Neural cell (in vitro differentiated cells): ENCODE measurements around the gene PRKCQ. TPM values are rescaled to one million over a fixed set of nuclear protein-coding genes. Genes with fewer than 3 reads are reported as not detected.

Source experiments
- H2AFZ ChIP-seq: fragments of 200-600, 300-800 bp; sonication (generic), shearing (Covaris generic); 2 replicates; pipeline ENCODE4 v1.6.0; 2014; ENCODE audit warnings: low read depth, mild to moderate bottlenecking, antibody characterized with exemption, low read length, moderate library complexity
- H3F3A ChIP-seq: fragments of 200-600 bp; shearing (Covaris generic); 2 replicates; pipeline ENCODE4 v1.6.1; 2016; ENCODE audit warnings: mild to moderate bottlenecking, moderate library complexity, mixed read lengths, antibody characterized with exemption, low read length; ENCODE audit not compliant: insufficient read depth, poor library complexity, severe bottlenecking
- H3K27ac ChIP-seq: fragments of 200-600, 300-800 bp; sonication (generic), shearing (Covaris generic); 2 replicates; pipeline ENCODE4 v1.5.1; 2014; ENCODE audit warnings: mild to moderate bottlenecking, low read length, moderate library complexity
- H3K27me3 ChIP-seq: fragments of 300-800, 200-600 bp; sonication (generic), shearing (Covaris generic); 2 replicates; pipeline ENCODE4 v1.6.0; 2014; ENCODE audit warnings: mild to moderate bottlenecking, low read depth, low read length, moderate library complexity; ENCODE audit not compliant: insufficient read depth
- H3K36me3 ChIP-seq: fragments of 300-800, 200-600 bp; sonication (generic), shearing (Covaris generic); 2 replicates; pipeline ENCODE4 v1.5.1; 2014; ENCODE audit warnings: mild to moderate bottlenecking, antibody characterized with exemption, low read length, moderate library complexity; ENCODE audit not compliant: insufficient read depth
- H3K4me2 ChIP-seq: fragments of 300-800, 200-600 bp; sonication (generic), shearing (Covaris generic); 2 replicates; pipeline ENCODE4 v1.6.0; 2014; ENCODE audit warnings: mild to moderate bottlenecking, low read length
- H3K4me3 ChIP-seq: fragments of 300-800, 200-600 bp; sonication (generic), shearing (Covaris generic); 2 replicates; pipeline ENCODE4 v1.5.1; 2014; ENCODE audit warnings: mild to moderate bottlenecking, low read length, moderate library complexity
- H3K79me2 ChIP-seq: fragments of 200-600 bp; shearing (Covaris generic); replicated peaks from 2 replicates; pipeline ENCODE4 v1.6.0; 2014; ENCODE audit warnings: mild to moderate bottlenecking, low read length, moderate library complexity; ENCODE audit not compliant: insufficient read depth
- H3K9ac ChIP-seq: fragments of 300-800, 200-600 bp; sonication (generic), shearing (Covaris generic); 2 replicates; pipeline ENCODE4 v1.6.1; 2016; ENCODE audit warnings: mild to moderate bottlenecking, low read length, mixed read lengths
- H3K9me2 ChIP-seq: fragments of 200-600 bp; shearing (Covaris generic); 2 replicates; pipeline ENCODE4 v1.6.1; 2016; ENCODE audit warnings: mild to moderate bottlenecking, low read length, mixed read lengths; ENCODE audit not compliant: insufficient read depth
- H3K9me3 ChIP-seq: fragments of 200-600, 300-800 bp; sonication (generic), shearing (Covaris generic); 2 replicates; pipeline ENCODE4 v1.6.1; 2016; ENCODE audit warnings: mild to moderate bottlenecking, mixed run types, low read length, moderate library complexity, mixed read lengths
- H4K20me1 ChIP-seq: fragments of 200-600 bp; shearing (Covaris generic); 2 replicates; pipeline ENCODE4 v1.6.1; 2016; ENCODE audit warnings: mild to moderate bottlenecking, mixed run types; ENCODE audit not compliant: insufficient read depth
- EP300 ChIP-seq: fragments of 450-650 bp; conservative IDR thresholded peaks from 2 replicates; pipeline ENCODE4 v1.6.1; 2014; ENCODE audit warnings: antibody characterized with exemption, mild to moderate bottlenecking, moderate library complexity; ENCODE audit not compliant: poor library complexity, severe bottlenecking
- EZH2 ChIP-seq: fragments of 200-600, 300-800 bp; shearing (Covaris generic), sonication (generic); IDR thresholded peaks from 2 replicates; pipeline ENCODE4 v1.6.1; 2014; ENCODE audit warnings: antibody characterized with exemption, low read length, borderline replicate concordance, mild to moderate bottlenecking; ENCODE audit not compliant: insufficient read depth, poor library complexity, severe bottlenecking
- MXI1 ChIP-seq: fragments of 450-650 bp; conservative IDR thresholded peaks from 2 replicates; pipeline ENCODE4 v1.6.1; 2014; ENCODE audit warnings: antibody characterized with exemption, mild to moderate bottlenecking; ENCODE audit not compliant: poor library complexity, severe bottlenecking
- POLR2AphosphoS5 ChIP-seq: IDR thresholded peaks from 2 replicates; pipeline ENCODE4 v1.6.1; 2012
- RAD21 ChIP-seq: fragments of 450-650 bp; conservative IDR thresholded peaks from 2 replicates; pipeline ENCODE4 v1.6.1; 2014; ENCODE audit warnings: antibody characterized with exemption, mild to moderate bottlenecking, moderate library complexity
- SMC3 ChIP-seq: fragments of 450-650 bp; conservative IDR thresholded peaks from 2 replicates; pipeline ENCODE4 v1.6.1; 2014; ENCODE audit warnings: antibody characterized with exemption, mild to moderate bottlenecking, moderate library complexity; ENCODE audit not compliant: poor library complexity
- TAF1 ChIP-seq: IDR thresholded peaks from 2 replicates; pipeline ENCODE4 v1.6.1; 2012; ENCODE audit warnings: low read depth
- polyA plus RNA-seq: library from polyadenylated mRNA; depleted of rRNA; stranded (reverse); fragments of >200 nt; gene quantifications from 2 replicates; pipeline ENCODE4 v1.2.3, GENCODE V29; 2014
- TF ChIP-seq, protein P1 (sequence below): fragments of 450-650 bp; IDR thresholded peaks from 2 replicates; pipeline ENCODE4 v1.5.1; 2014; ENCODE audit warnings: antibody characterized with exemption, mild to moderate bottlenecking, moderate library complexity; ENCODE audit not compliant: poor library complexity, severe bottlenecking
- TF ChIP-seq, protein P2 (sequence below): IDR thresholded peaks from 2 replicates; pipeline ENCODE4 v1.6.1; 2012; ENCODE audit warnings: borderline replicate concordance

PRKCQ gene
- polyA plus RNA-seq, 1 donor from 2014 or later: 0.61 TPM

DNA sequence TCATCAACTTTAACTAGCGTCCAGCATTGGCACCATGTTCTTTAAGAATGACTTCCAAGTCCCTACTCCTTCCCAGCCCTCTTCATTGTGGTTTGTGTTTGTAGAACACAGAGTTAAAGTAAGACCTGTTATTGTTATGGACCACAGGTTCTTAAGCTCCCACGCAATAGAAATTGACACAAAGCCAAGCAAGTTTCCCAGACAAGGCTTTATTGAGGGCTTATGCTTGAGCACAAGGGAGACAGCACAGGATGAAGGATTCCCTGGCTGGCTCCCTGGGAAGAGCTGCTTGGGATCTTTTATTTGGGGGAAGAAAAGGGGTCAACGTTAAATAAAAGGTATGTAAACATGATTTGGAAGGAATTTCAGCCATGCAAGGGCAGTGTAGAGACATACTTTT lies 44.3 kb upstream of the PRKCQ start:
- Histone ChIP-seq H4K20me1 (no peaks in the 10 kb centered on the region), H3K27ac (no peak overlapping the region), H2AFZ (no peak overlapping the region), H3K9ac (no peak overlapping the region), H3K4me3 (no peak overlapping the region), H3K4me2 (no peak overlapping the region), H3K79me2 (no peaks in the 10 kb centered on the region), H3K27me3 (no peaks in the 10 kb centered on the region), H3K9me2 (no peaks in the 10 kb centered on the region), H3K9me3 (no peaks in the 10 kb centered on the region), H3K36me3 (no peaks in the 10 kb centered on the region), H3F3A (no peaks in the 10 kb centered on the region)
- no peak for TF ChIP-seq POLR2AphosphoS5
- TF ChIP-seq, protein P1, sequence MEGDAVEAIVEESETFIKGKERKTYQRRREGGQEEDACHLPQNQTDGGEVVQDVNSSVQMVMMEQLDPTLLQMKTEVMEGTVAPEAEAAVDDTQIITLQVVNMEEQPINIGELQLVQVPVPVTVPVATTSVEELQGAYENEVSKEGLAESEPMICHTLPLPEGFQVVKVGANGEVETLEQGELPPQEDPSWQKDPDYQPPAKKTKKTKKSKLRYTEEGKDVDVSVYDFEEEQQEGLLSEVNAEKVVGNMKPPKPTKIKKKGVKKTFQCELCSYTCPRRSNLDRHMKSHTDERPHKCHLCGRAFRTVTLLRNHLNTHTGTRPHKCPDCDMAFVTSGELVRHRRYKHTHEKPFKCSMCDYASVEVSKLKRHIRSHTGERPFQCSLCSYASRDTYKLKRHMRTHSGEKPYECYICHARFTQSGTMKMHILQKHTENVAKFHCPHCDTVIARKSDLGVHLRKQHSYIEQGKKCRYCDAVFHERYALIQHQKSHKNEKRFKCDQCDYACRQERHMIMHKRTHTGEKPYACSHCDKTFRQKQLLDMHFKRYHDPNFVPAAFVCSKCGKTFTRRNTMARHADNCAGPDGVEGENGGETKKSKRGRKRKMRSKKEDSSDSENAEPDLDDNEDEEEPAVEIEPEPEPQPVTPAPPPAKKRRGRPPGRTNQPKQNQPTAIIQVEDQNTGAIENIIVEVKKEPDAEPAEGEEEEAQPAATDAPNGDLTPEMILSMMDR: no peak
- TF ChIP-seq, protein P2, sequence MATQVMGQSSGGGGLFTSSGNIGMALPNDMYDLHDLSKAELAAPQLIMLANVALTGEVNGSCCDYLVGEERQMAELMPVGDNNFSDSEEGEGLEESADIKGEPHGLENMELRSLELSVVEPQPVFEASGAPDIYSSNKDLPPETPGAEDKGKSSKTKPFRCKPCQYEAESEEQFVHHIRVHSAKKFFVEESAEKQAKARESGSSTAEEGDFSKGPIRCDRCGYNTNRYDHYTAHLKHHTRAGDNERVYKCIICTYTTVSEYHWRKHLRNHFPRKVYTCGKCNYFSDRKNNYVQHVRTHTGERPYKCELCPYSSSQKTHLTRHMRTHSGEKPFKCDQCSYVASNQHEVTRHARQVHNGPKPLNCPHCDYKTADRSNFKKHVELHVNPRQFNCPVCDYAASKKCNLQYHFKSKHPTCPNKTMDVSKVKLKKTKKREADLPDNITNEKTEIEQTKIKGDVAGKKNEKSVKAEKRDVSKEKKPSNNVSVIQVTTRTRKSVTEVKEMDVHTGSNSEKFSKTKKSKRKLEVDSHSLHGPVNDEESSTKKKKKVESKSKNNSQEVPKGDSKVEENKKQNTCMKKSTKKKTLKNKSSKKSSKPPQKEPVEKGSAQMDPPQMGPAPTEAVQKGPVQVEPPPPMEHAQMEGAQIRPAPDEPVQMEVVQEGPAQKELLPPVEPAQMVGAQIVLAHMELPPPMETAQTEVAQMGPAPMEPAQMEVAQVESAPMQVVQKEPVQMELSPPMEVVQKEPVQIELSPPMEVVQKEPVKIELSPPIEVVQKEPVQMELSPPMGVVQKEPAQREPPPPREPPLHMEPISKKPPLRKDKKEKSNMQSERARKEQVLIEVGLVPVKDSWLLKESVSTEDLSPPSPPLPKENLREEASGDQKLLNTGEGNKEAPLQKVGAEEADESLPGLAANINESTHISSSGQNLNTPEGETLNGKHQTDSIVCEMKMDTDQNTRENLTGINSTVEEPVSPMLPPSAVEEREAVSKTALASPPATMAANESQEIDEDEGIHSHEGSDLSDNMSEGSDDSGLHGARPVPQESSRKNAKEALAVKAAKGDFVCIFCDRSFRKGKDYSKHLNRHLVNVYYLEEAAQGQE: no peak
- TF ChIP-seq EZH2: no peak
- TF ChIP-seq RAD21: no peak
- TF ChIP-seq MXI1: no peak
- TF ChIP-seq SMC3: no peak
- no peak for TF ChIP-seq EP300
- TF ChIP-seq TAF1: no peak

DNA sequence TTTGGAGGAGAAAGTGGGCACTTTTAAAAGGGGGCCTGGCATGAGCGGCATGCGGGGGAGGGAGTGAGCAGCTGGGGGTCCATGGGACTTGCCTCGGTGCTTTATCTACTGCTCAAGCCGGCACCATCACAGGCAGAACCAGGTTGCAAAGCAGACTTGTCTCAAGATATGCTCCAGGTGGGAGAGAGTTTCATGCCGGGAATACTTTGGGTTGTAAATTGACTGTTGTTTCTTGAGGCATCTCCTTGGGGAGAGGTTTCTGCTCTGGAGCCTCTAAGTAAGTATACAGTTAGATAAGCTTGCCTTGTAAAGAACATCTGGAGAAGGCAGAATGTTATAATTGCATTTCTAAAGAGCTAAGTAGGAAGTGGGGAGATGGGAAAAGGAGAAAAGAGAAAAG lies 42.8 kb upstream of the PRKCQ start:
- no peak overlapping the region for H3K27ac ChIP-seq
- no peaks in the 10 kb centered on the region for H3K9me2 ChIP-seq
- no peak overlapping the region for H3K4me3 ChIP-seq
- H3K27me3 ChIP-seq: no peaks in the 10 kb centered on the region
- H4K20me1 ChIP-seq: no peaks in the 10 kb centered on the region
- H3K9ac ChIP-seq: no peak overlapping the region
- no peaks in the 10 kb centered on the region for H3F3A ChIP-seq
- no peak overlapping the region for H3K4me2 ChIP-seq
- H3K36me3 ChIP-seq: no peaks in the 10 kb centered on the region
- no peaks in the 10 kb centered on the region for H3K79me2 ChIP-seq
- no peak overlapping the region for H2AFZ ChIP-seq
- TF ChIP-seq, protein P1: no peak
- TF ChIP-seq MXI1: no peak
- TF ChIP-seq, protein P2: no peak
- no peak for TF ChIP-seq EP300
- no peak for TF ChIP-seq POLR2AphosphoS5
- no peak for TF ChIP-seq SMC3
- TF ChIP-seq RAD21: no peak
- no peak for TF ChIP-seq TAF1
- TF ChIP-seq EZH2: no peak
- no peaks in the 10 kb centered on the region for H3K9me3 ChIP-seq
